HL-60 (cell line): ENCODE results near the gene TBCK.

Source experiments
- CTCF ChIP-seq: IDR thresholded peaks from one replicate; pipeline ENCODE4 v1.5.1; 2011; ENCODE audit warnings: low read length, control low read depth, inconsistent platforms; ENCODE audit not compliant: insufficient read depth
- TF ChIP-seq, protein P1 (sequence below): IDR thresholded peaks from 2 replicates; pipeline ENCODE4 v1.6.1; 2012; ENCODE audit warnings: low read depth; ENCODE audit not compliant: insufficient replicate concordance

DNA sequence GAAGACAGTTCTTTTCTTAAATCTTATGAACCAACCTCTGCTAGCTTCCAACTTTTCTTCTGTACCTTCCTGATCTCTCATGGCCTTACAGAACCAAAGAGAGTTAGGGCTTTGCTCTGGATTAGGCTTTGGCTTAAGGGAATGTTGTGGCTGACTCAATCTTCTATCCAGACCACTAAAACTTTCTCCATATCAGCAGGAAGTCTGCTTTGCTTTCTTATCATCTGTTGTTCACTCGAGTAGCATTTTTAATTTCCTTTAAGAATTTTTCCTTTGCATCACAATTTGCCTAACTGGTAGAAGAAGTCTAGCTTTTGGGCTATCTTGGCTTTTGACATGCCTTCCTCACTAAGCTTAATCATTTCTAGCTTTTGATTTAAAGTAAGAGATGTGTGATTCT lies 167.0 kb downstream of the TBCK start:
- TF ChIP-seq, protein P1, sequence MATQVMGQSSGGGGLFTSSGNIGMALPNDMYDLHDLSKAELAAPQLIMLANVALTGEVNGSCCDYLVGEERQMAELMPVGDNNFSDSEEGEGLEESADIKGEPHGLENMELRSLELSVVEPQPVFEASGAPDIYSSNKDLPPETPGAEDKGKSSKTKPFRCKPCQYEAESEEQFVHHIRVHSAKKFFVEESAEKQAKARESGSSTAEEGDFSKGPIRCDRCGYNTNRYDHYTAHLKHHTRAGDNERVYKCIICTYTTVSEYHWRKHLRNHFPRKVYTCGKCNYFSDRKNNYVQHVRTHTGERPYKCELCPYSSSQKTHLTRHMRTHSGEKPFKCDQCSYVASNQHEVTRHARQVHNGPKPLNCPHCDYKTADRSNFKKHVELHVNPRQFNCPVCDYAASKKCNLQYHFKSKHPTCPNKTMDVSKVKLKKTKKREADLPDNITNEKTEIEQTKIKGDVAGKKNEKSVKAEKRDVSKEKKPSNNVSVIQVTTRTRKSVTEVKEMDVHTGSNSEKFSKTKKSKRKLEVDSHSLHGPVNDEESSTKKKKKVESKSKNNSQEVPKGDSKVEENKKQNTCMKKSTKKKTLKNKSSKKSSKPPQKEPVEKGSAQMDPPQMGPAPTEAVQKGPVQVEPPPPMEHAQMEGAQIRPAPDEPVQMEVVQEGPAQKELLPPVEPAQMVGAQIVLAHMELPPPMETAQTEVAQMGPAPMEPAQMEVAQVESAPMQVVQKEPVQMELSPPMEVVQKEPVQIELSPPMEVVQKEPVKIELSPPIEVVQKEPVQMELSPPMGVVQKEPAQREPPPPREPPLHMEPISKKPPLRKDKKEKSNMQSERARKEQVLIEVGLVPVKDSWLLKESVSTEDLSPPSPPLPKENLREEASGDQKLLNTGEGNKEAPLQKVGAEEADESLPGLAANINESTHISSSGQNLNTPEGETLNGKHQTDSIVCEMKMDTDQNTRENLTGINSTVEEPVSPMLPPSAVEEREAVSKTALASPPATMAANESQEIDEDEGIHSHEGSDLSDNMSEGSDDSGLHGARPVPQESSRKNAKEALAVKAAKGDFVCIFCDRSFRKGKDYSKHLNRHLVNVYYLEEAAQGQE: no peak
- TF ChIP-seq CTCF: no peak
